Fibroblast of skin of scalp (primary cell): ENCODE measurements around the gene ITPA.

Experiments used
- DNase-seq: peaks from one replicate; pipeline ENCODE4 v3.0.0-alpha.2; 2013

ITPA gene

GRCh38 chr20:3246682-3247081 lies 37.4 kb downstream of the ITPA start:
- DNase-seq = no peak

DNA sequence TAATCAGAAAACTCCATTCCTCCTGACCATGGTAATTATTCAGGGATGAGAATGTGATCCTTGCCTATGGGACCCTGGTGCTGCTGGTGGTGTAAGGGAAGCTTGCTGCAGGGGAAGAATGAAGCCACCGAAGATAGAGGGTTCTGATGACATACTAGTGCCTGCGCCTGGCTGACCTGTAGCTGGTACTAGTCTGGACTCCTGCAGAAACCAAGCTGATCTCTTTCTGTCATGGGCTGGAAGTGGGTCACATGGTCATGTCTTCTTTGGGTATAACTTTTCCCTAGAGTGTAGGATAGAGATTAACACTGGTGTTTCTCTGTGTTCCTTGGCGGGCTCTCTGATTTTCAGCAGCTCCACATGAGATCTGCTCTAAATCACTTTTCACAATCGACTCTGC lies 38.3 kb downstream of the ITPA start:
- no peak for DNase-seq

DNA sequence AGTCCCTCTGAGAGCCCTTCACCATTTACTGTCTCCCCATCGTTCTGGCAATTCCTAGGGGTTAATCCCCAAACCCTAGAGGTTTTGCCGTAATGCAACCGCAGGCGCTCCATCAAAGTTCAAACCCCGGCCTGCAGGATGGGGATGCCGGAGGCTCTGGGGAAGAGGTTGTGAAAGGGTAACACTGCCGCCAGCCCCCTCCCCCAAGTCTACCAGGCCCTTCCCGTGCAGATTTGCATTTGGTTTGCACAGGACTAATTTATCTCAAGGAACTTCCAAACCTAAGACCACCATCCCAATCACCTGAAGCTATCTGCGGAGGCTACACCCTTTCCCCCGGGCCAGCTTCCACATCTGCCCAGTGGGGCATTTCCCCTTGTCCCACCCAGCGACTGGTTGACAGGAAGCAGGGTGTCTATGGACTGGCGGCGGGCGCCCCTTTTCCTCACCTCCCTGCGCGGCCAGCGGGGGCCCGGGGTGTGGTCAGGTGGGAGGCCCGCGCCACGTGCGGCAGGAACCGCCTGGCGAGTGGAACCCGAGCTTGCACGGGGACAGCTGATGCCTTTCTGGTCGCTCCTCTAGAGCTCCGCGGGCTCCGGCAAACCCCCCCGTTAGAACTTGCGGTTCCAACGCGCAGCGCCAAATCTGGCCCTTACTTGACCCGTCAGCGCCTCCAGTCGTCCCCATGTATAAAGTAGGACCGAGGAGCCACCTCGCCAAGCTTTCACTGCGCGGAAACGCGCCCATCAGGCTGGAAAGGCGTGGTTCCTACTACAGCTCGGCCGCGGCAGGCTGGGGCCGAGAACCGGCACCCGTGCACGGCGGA lies 39.1 kb downstream of the ITPA start:
- peak; percentile 30 for DNase-seq

GRCh38 chr20:3248993-3249347 lies 39.7 kb downstream of the ITPA start:
- DNase-seq = no peak

DNA sequence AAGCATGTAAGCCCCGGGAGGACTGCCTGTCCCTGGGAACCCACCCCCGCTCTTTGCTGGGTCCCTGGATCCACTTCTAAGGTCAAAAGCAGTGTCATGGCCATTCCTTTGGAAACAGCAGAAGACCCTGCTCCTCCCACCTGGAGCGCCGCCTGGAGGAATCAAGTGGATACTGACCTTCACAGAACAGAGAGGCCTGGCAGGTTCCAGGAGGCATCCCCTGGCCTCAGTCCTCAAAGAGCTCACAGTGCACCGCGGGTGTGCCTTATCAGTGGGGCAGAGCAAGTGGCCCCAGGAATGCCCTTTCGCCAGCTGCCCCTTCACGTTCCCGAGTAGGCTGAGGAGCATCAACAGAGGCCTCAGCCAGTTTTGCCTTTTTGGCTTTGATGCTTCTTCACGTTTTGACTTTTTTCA lies 40.8 kb downstream of the ITPA start:
- no peak for DNase-seq

DNA sequence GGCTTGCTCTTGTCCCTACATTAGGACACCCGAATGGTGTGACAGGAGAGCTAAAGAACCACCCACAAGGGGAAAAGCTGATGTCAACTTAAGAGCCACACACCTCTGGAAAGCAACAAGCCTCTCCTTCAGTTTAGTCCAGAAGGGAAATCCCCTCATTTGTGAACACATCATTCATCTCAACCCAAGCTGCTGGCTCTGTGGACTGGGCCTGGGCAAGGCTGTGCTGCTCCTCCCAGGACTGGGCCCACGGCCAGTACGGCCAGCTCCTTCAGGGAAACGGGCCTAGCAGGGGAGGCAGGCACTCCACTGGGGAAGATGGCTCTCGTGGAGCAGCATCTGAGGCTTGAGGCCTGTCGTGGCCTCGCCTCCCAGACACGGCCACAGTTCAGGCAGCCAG lies 42.5 kb downstream of the ITPA start:
- DNase-seq = no peak

GRCh38 chr20:3255728-3256127 lies 46.4 kb downstream of the ITPA start:
- DNase-seq = no peak

- no peak for DNase-seq
Measured at GRCh38 chr20:3258429-3258828, 49.1 kb downstream of the ITPA start.

GRCh38 chr20:3262566-3262965 lies 53.3 kb downstream of the ITPA start:
- DNase-seq = peak; percentile 39

DNA sequence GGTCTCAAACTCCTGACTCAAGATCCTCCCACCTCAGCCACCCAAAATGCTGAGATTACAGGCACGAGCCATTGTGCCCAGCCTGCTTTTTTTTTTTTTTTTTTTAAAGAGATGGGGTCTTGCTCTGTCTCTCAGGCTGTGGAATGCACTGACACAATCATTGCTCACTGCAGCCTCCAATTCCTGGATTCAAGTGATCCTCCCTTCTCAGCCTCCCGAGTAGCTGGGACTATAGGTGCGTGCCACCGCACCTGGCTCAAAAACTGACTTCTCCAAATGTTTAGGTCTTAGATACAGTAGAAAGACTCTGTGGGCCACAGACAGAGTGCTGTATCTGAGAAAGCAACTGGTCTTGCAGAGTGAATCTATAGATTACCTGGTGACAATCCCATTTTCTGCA lies 60.8 kb downstream of the ITPA start:
- DNase-seq = no peak

- no peak for DNase-seq
Measured at GRCh38 chr20:3273371-3273770, 64.1 kb downstream of the ITPA start.
